Muscle layer of colon (tissue), 2 donors: ENCODE results near the gene UBD.

Experiments used
- H3K27ac ChIP-seq: one replicate; pipeline ENCODE4 v1.7.0; 2013; ENCODE audit warnings: low read depth, mild to moderate bottlenecking, low read length, moderate library complexity
- H3K27me3 ChIP-seq, 2 donors: one replicate each; pipeline ENCODE4 v1.7.0; 2013; ENCODE audit warnings: low read length in 2 of 2, mild to moderate bottlenecking in 2 of 2; ENCODE audit not compliant: insufficient read depth in 2 of 2, control insufficient read depth in 1 of 2
- H3K36me3 ChIP-seq: one replicate; pipeline ENCODE4 v1.7.0; 2013; ENCODE audit warnings: mild to moderate bottlenecking, low read length; ENCODE audit not compliant: insufficient read depth
- H3K4me1 ChIP-seq: one replicate; pipeline ENCODE4 v1.7.0; 2013; ENCODE audit warnings: mild to moderate bottlenecking, low read length; ENCODE audit not compliant: insufficient read depth
- H3K4me3 ChIP-seq, 2 donors: one replicate each; pipeline ENCODE4 v1.7.0; 2013; ENCODE audit warnings: low read length in 2 of 2, low read depth in 1 of 2, mild to moderate bottlenecking in 1 of 2, moderate library complexity in 1 of 2
- H3K9ac ChIP-seq: one replicate; pipeline ENCODE4 v1.7.0; 2013; ENCODE audit warnings: low read length
- H3K9me3 ChIP-seq: one replicate; pipeline ENCODE4 v1.7.0; 2013; ENCODE audit warnings: mild to moderate bottlenecking, low read length
- donor health status: abdominal sarcoma.
- donor health status: Adenocarcinoma of cecum.

Gene UBD

GRCh38 chr6:29528988-29529560, 30.5 kb downstream of the UBD start:
- Histone ChIP-seq H3K4me1 (no peaks in the 10 kb centered on the region), H3K9ac (no peak overlapping the region), H3K4me3 (no peak overlapping the region), H3K9me3 (no peaks in the 10 kb centered on the region), H3K27ac (no peak overlapping the region), H3K27me3 (no peaks in the 10 kb centered on the region), H3K36me3 (no peaks in the 10 kb centered on the region)

GRCh38 chr6:29528300-29528931, 31.1 kb downstream of the UBD start:
- Histone ChIP-seq H3K9ac (no peak overlapping the region), H3K27ac (no peak overlapping the region), H3K9me3 (no peaks in the 10 kb centered on the region), H3K4me3 (no peak overlapping the region), H3K27me3 (no peaks in the 10 kb centered on the region), H3K4me1 (no peaks in the 10 kb centered on the region), H3K36me3 (no peaks in the 10 kb centered on the region)

DNA sequence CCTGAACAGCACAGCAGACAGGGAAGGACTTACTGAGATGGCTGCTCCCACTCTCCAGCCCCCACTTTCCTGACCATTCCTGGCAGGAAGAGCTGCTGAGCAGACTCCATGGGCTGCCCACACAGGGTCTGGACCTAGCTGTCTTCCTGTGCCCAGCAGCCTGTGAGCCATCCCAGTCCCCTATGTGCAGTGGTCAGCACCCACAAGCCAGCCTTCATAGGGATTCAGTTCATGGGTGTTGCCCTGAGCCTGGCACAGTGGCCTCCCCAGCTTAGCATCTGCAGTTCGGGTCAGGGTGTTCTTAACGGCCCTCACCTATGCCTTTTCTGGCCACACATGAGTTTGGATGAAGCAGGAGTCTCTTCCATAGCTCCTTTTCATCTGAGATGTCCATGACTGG, 32.0 kb downstream of the UBD start:
- H3K27ac ChIP-seq = no peak overlapping the region
- H3K9ac ChIP-seq = no peak overlapping the region
- no peaks in the 10 kb centered on the region for H3K4me1 ChIP-seq
- H3K9me3 ChIP-seq = no peaks in the 10 kb centered on the region
- H3K4me3 ChIP-seq = no peak overlapping the region
- H3K27me3 ChIP-seq = no peaks in the 10 kb centered on the region
- no peaks in the 10 kb centered on the region for H3K36me3 ChIP-seq

GRCh38 chr6:29527126-29527525, 32.4 kb downstream of the UBD start:
- Histone ChIP-seq H3K4me1 (no peaks in the 10 kb centered on the region), H3K27me3 (no peaks in the 10 kb centered on the region), H3K36me3 (no peaks in the 10 kb centered on the region), H3K4me3 (no peak overlapping the region), H3K9me3 (no peaks in the 10 kb centered on the region), H3K27ac (no peak overlapping the region), H3K9ac (no peak overlapping the region)

- Histone ChIP-seq H3K27ac (no peak overlapping the region), H3K4me1 (no peaks in the 10 kb centered on the region), H3K36me3 (no peaks in the 10 kb centered on the region), H3K27me3 (no peaks in the 10 kb centered on the region), H3K4me3 (no peak overlapping the region), H3K9ac (no peak overlapping the region), H3K9me3 (no peaks in the 10 kb centered on the region)
Measured at GRCh38 chr6:29525311-29525639, 34.3 kb downstream of the UBD start.

DNA sequence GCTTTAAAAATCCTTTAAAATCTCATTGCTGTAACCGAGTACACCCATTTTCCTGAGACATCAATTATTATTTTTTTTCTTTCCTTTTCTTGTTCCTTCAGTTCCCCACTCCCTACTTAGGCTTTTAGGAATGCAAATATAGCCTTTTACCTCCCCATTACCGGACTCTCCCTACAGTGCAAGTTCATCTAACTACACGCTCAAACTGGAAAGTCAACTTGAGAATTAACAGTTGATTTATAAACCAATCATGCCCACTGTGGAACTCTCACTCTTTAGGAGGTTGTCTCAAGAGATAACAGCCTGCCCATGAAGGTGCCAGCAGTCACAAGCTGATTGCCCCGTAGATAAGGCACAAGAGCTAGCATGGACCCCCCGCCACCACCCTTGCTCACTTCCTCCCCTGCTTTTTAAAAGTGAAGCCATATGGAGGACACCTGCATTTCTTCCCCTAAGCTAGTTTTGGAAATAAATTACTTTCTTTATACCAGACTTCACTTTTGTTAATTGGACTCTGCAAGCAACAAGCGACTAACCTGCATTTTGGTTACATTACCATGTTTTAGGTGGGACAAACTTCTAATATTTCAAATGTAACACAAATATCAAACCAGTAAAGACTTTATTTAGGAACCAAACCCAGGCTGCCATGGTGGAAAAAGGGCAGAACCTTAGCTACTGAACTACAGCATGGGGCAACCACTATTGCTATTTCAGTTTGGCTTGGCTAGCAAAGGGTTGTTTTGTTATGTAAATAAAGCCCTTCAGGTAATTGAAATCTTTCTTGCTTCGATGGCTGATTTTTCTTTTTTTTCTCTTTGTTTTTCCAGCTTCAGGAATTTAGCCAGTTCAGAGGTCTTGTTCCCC, 34.9 kb downstream of the UBD start:
- no peak overlapping the region for H3K27ac ChIP-seq
- no peaks in the 10 kb centered on the region for H3K36me3 ChIP-seq
- H3K27me3 ChIP-seq = no peaks in the 10 kb centered on the region
- no peaks in the 10 kb centered on the region for H3K9me3 ChIP-seq
- H3K4me3 ChIP-seq = no peak overlapping the region
- H3K9ac ChIP-seq = no peak overlapping the region
- H3K4me1 ChIP-seq = no peaks in the 10 kb centered on the region

DNA sequence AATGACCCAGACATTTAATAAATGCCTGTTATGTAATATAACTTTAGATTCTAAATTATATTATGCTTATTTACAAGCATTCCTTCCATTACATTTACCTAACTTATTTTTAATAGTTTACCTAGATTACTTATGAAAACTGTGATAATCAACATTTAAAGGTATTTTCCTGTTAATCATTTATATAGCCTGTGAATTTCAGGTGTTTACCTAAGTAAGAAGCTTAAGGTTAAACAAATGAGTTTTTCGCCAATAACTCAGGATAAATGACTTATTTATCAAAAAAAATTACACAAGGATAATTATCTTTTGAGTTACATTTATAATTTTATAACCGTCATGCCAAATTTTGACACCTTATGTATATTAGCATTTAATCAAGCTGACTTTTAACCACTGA, 35.5 kb downstream of the UBD start:
- Histone ChIP-seq H3K4me1 (no peaks in the 10 kb centered on the region), H3K27me3 (no peaks in the 10 kb centered on the region), H3K9ac (no peak overlapping the region), H3K9me3 (no peaks in the 10 kb centered on the region), H3K4me3 (no peak overlapping the region), H3K27ac (no peak overlapping the region), H3K36me3 (no peaks in the 10 kb centered on the region)

- no peaks in the 10 kb centered on the region for H3K27me3 ChIP-seq
- H3K4me1 ChIP-seq = no peaks in the 10 kb centered on the region
- no peaks in the 10 kb centered on the region for H3K36me3 ChIP-seq
- H3K27ac ChIP-seq = no peak overlapping the region
- no peak overlapping the region for H3K4me3 ChIP-seq
- no peaks in the 10 kb centered on the region for H3K9me3 ChIP-seq
- H3K9ac ChIP-seq = no peak overlapping the region
Measured at GRCh38 chr6:29522227-29522626, 37.3 kb downstream of the UBD start.

DNA sequence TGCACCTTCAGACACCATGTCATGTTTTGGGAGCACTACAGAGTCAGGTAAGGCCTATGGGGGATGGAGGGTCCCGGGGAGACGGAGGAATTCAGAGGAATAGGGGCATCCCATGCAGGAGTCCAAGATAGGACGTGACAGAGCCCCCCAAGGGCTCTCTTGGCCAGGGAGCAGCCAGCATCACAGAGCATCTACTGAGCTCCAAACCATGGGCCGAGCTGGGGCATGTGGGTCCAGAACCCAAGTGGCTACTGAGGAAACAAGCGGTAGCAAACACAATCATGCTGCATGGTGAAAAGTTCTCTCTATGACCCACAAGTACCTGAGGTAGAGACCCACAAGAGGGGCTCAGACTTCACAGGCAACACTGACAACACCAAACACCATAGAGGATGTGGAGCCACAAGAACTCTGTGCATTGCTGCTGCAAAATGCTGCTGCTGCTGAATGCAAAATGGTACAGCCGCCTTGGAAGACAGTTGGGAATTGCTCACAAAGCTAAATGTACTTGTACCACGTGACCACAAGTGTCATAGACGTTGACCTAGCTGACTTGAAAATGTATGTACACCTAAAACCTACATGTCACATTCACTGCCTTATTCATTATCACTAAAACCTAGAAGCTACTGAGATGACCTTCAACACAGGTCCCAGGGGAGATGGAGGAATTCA, 38.4 kb downstream of the UBD start:
- Histone ChIP-seq H3K9ac (no peak overlapping the region), H3K36me3 (no peaks in the 10 kb centered on the region), H3K9me3 (no peaks in the 10 kb centered on the region), H3K27me3 (no peaks in the 10 kb centered on the region), H3K4me1 (no peaks in the 10 kb centered on the region), H3K4me3 (no peak overlapping the region), H3K27ac (no peak overlapping the region)

- Histone ChIP-seq H3K4me1 (no peaks in the 10 kb centered on the region), H3K27ac (no peak overlapping the region), H3K9ac (no peak overlapping the region), H3K9me3 (no peaks in the 10 kb centered on the region), H3K27me3 (no peaks in the 10 kb centered on the region), H3K36me3 (no peaks in the 10 kb centered on the region), H3K4me3 (no peak overlapping the region)
Measured at GRCh38 chr6:29520232-29520631, 39.3 kb downstream of the UBD start.

DNA sequence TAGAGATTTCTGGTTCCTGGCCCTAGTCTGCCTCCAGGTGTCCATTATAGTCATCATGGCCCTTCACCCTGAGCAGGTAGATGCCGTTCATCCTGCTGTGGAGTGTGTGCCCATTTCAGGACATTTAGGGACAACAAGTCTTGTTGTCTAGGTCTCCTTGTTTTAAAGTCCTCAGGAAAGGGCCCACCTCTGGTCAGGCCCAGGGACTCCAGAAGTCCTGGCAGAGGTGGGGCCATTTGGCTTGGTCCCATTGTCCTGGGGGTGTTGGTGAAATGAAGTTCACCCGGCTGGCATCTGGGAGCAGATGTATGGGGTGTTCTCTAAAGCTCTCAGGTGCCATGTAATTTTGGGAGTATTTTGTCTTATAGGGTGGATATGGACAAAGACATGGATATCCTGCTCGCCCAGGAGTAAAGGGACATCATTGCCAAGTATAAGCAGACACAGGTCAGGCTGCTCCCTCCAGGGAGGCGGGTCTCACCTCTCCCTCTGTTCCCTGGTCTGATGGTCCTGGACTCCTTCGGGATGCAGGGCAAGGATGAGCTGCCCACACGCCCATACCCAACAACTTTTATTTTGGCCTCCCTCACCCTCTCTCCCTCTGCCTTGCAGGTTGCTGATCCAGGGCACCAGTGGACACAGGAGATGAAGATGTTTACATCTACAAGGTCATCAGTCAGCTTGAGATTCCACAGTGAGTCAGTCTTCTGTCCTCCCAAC, 40.1 kb downstream of the UBD start:
- H3K4me1 ChIP-seq = no peaks in the 10 kb centered on the region
- H3K4me3 ChIP-seq = no peak overlapping the region
- no peaks in the 10 kb centered on the region for H3K9me3 ChIP-seq

More for the DNA sequence above, 40.1 kb downstream of the UBD start:
- no peaks in the 10 kb centered on the region for H3K27me3 ChIP-seq
- no peak overlapping the region for H3K27ac ChIP-seq
- H3K36me3 ChIP-seq = no peaks in the 10 kb centered on the region
- H3K9ac ChIP-seq = no peak overlapping the region
